ENCODE results near the gene DPRX.

Gene DPRX

GRCh38 chr19:53631949-53632407 is at the start of gene DPRX:
TSS of gene DPRX (plus strand) at chr19:53631999. CDS start at chr19:53632107, 108 bp downstream.
- no peak for DNase-seq
- in situ Hi-C loops (cut with MboI; ENCODE audit: low pct_unique_long_range_greater_than_20kb, low sequenced_read_pairs) = no loop called here

- no peak for DNase-seq
- in situ Hi-C loops (cut with MboI; ENCODE audit: low pct_unique_long_range_greater_than_20kb, low sequenced_read_pairs) = no loop called here
Observed at GRCh38 chr19:53583181-53583580, 48.6 kb upstream of the DPRX start.

GRCh38 chr19:53586277-53586691 is 45.5 kb upstream of the DPRX start:
- DNase-seq = no peak
- in situ Hi-C loops (cut with MboI; ENCODE audit: low pct_unique_long_range_greater_than_20kb, low sequenced_read_pairs) = no loop called here

GRCh38 chr19:53594811-53595509 is 36.8 kb upstream of the DPRX start:
- in situ Hi-C loops (cut with MboI; ENCODE audit: low pct_unique_long_range_greater_than_20kb, low sequenced_read_pairs) = no loop called here
- no peak for DNase-seq

- in situ Hi-C loops (cut with MboI; ENCODE audit: low pct_unique_long_range_greater_than_20kb, low sequenced_read_pairs) = no loop called here
- no peak for DNase-seq
Observed at GRCh38 chr19:53595510-53595867, 36.3 kb upstream of the DPRX start.

- in situ Hi-C loops (cut with MboI; ENCODE audit: low pct_unique_long_range_greater_than_20kb, low sequenced_read_pairs) = no loop called here
- no peak for DNase-seq
Observed at GRCh38 chr19:53596056-53596455, 35.7 kb upstream of the DPRX start.

GRCh38 chr19:53597023-53597422 is 34.8 kb upstream of the DPRX start:
- no peak for DNase-seq
- in situ Hi-C loops (cut with MboI; ENCODE audit: low pct_unique_long_range_greater_than_20kb, low sequenced_read_pairs) = no loop called here

GRCh38 chr19:53598361-53598760 is 33.4 kb upstream of the DPRX start:
- DNase-seq = no peak
- in situ Hi-C loops (cut with MboI; ENCODE audit: low pct_unique_long_range_greater_than_20kb, low sequenced_read_pairs) = no loop called here

GRCh38 chr19:53600217-53600616 is 31.6 kb upstream of the DPRX start:
- DNase-seq = no peak
- in situ Hi-C loops (cut with MboI; ENCODE audit: low pct_unique_long_range_greater_than_20kb, low sequenced_read_pairs) = no loop called here

GRCh38 chr19:53606031-53606430 is 25.8 kb upstream of the DPRX start:
- in situ Hi-C loops (cut with MboI; ENCODE audit: low pct_unique_long_range_greater_than_20kb, low sequenced_read_pairs) = no loop called here
- no peak for DNase-seq

- in situ Hi-C loops (cut with MboI; ENCODE audit: low pct_unique_long_range_greater_than_20kb, low sequenced_read_pairs) = no loop called here
- no peak for DNase-seq
Observed at GRCh38 chr19:53608381-53608780, 23.4 kb upstream of the DPRX start.

GRCh38 chr19:53612762-53613526 is 18.9 kb upstream of the DPRX start:
- no peak for DNase-seq
- in situ Hi-C loops (cut with MboI; ENCODE audit: low pct_unique_long_range_greater_than_20kb, low sequenced_read_pairs) = no loop called here

- in situ Hi-C loops (cut with MboI; ENCODE audit: low pct_unique_long_range_greater_than_20kb, low sequenced_read_pairs) = no loop called here
- no peak for DNase-seq
Observed at GRCh38 chr19:53621885-53622740, 9.7 kb upstream of the DPRX start.

GRCh38 chr19:53624771-53625545 is 6.8 kb upstream of the DPRX start:
- DNase-seq = peak; percentile 19
- in situ Hi-C loops (cut with MboI; ENCODE audit: low pct_unique_long_range_greater_than_20kb, low sequenced_read_pairs) = no loop called here

- no peak for DNase-seq
- in situ Hi-C loops (cut with MboI; ENCODE audit: low pct_unique_long_range_greater_than_20kb, low sequenced_read_pairs) = no loop called here
Observed at GRCh38 chr19:53626486-53626885, 5.3 kb upstream of the DPRX start.

- no peak for DNase-seq
- in situ Hi-C loops (cut with MboI; ENCODE audit: low pct_unique_long_range_greater_than_20kb, low sequenced_read_pairs) = no loop called here
Observed at GRCh38 chr19:53626976-53627375, 4.8 kb upstream of the DPRX start.

GRCh38 chr19:53634768-53635167 is 3.0 kb downstream of the DPRX start:
- DNase-seq = no peak
- in situ Hi-C loops (cut with MboI; ENCODE audit: low pct_unique_long_range_greater_than_20kb, low sequenced_read_pairs) = no loop called here

GRCh38 chr19:53639471-53639870 is 7.7 kb downstream of the DPRX start:
- in situ Hi-C loops (cut with MboI; ENCODE audit: low pct_unique_long_range_greater_than_20kb, low sequenced_read_pairs) = no loop called here
- no peak for DNase-seq
